GM18520 (cell line): ENCODE data around the gene ACTN1.

Source experiments
- ATAC-seq: cut with Tn5 transposase; IDR thresholded peaks from one replicate; pipeline ENCODE4 v1.9.1; 2021; ENCODE audit not compliant: unreplicated experiment

Gene ACTN1

GRCh38 chr14:68836082-68836481 lies 143.0 kb downstream of the ACTN1 start:
- no peak for ATAC-seq

- no peak for ATAC-seq
Observed at GRCh38 chr14:68834816-68835215, 144.3 kb downstream of the ACTN1 start.

GRCh38 chr14:68828698-68829097 lies 150.4 kb downstream of the ACTN1 start:
- ATAC-seq, result no peak

- no peak for ATAC-seq
Observed at GRCh38 chr14:68825729-68826128, 153.4 kb downstream of the ACTN1 start.

- ATAC-seq, result no peak
Observed at GRCh38 chr14:68824517-68825347, 154.4 kb downstream of the ACTN1 start.

- no peak for ATAC-seq
Observed at GRCh38 chr14:68824207-68824516, 154.9 kb downstream of the ACTN1 start.
